K562 (cell line): ENCODE measurements around the gene SCYL1. TPM values are rescaled to one million over a fixed set of nuclear protein-coding genes. Genes with fewer than 3 reads are reported as not detected.

Source experiments
- CHD7 ChIP-seq: fragments of 200-600 bp; sonication (generic); IDR thresholded peaks from one replicate; pipeline ENCODE4 v1.6.1; 2012; ENCODE audit warnings: mild to moderate bottlenecking, low read depth, low read length, inconsistent platforms
- FOSL1 ChIP-seq: fragments of 200-800 bp; sonication (Bioruptor generic); conservative IDR thresholded peaks from 2 replicates; pipeline ENCODE4 v1.6.1; 2016; ENCODE audit warnings: missing genetic modification characterization, missing compliant biosample characterization
- GTF2A2 ChIP-seq: IDR thresholded peaks from 2 replicates; pipeline ENCODE4 v1.6.1; 2016; ENCODE audit warnings: mild to moderate bottlenecking, missing genetic modification characterization, missing compliant biosample characterization
- HLTF ChIP-seq: fragments of 450-650 bp; IDR thresholded peaks from 2 replicates; pipeline ENCODE4 v1.6.1; 2016
- MED1 ChIP-seq: sonication (generic); formaldehyde crosslinking; IDR thresholded peaks from 2 replicates; pipeline ENCODE4 v1.8.1; 2023; ENCODE audit warnings: missing genetic modification reagents, borderline replicate concordance
- NCOA4 ChIP-seq: fragments of 450-650 bp; IDR thresholded peaks from 2 replicates; pipeline ENCODE4 v1.6.1; 2018; ENCODE audit warnings: mild to moderate bottlenecking; ENCODE audit not compliant: partially characterized antibody
- NFIX ChIP-seq: fragments of 250-450 bp; sonication (Bioruptor Pico); IDR thresholded peaks from 2 replicates; pipeline ENCODE4 v1.4.0; 2020; ENCODE audit warnings: low read depth, mild to moderate bottlenecking, moderate library complexity
- NRF1 ChIP-seq, 2 experiments: fragments of 450-650 bp; IDR thresholded peaks in 1 of 2; conservative IDR thresholded peaks in 1 of 2; 2 replicates each; pipeline ENCODE4 v1.6.1; 2014; ENCODE audit warnings: mild to moderate bottlenecking in 2 of 2
- PREB ChIP-seq: sonication (generic); formaldehyde crosslinking; IDR thresholded peaks from 2 replicates; pipeline ENCODE4 v1.8.1; 2023; ENCODE audit warnings: mild to moderate bottlenecking, missing genetic modification reagents
- PRPF4 ChIP-seq: fragments of 200-400 bp; formaldehyde crosslinking; IDR thresholded peaks from one replicate; pipeline ENCODE4 v1.6.1; 2017; ENCODE audit warnings: low read length, low read depth, mild to moderate bottlenecking; ENCODE audit not compliant: insufficient read depth, poor library complexity, severe bottlenecking
- SMARCB1 ChIP-seq: IDR thresholded peaks from 2 replicates; pipeline ENCODE4 v1.6.1; 2011; ENCODE audit warnings: improper control_type of control experiment, low read depth; ENCODE audit not compliant: insufficient read length
- TEAD2 ChIP-seq: fragments of 450-650 bp; IDR thresholded peaks from 2 replicates; pipeline ENCODE4 v1.6.1; 2016; ENCODE audit warnings: missing genetic modification characterization, control low read depth, missing compliant biosample characterization
- polyA plus RNA-seq, 8 experiments: library from polyadenylated mRNA; depleted of rRNA in 4 of 8; stranded (reverse) in 5 of 8; unstranded in 3 of 8; fragments of >200 nt; fragmentation: Nextera tagmentation in 2 of 8; fragmentation: Illumina TruSeq in 1 of 8; extraction: Ambion mirVana in 2 of 8; extraction: Trizol in 1 of 8; gene quantifications; 2 replicates each; pipeline versions ENCODE4 v1.2.1 to v1.2.3, GENCODE V29; 2011 to 2014; ENCODE audit warnings: inconsistent platforms in 1 of 8, missing spikeins in 1 of 8
- total RNA-seq, 7 experiments: library from RNA; depleted of rRNA in 6 of 7; stranded (reverse); fragments of >200 nt in 6 of 7; fragmentation: Illumina TruSeq in 2 of 7; extraction: Trizol in 2 of 7; gene quantifications; 2 replicates each; pipeline versions ENCODE4 v1.2.1 to v1.2.3, GENCODE V29; 2011 to 2021; ENCODE audit warnings: low replicate concordance in 1 of 7
- TF ChIP-seq, protein P1 (sequence below): sonication (generic); formaldehyde crosslinking; IDR thresholded peaks from 2 replicates; pipeline ENCODE4 v1.8.1; 2022; ENCODE audit warnings: missing genetic modification reagents

Gene SCYL1
- total and polyA plus RNA-seq, 9 of the 15 experiments (the other 6 are each of a cell fraction or from before 2014, with no cell fraction given), result 1.9 to 145 (median 57.6) TPM

GRCh38 chr11:65524741-65525545 is at the start of gene SCYL1 (continued):
- TF ChIP-seq PREB (CRISPR knock-in tag) (no peak), HLTF (no peak), MED1 (CRISPR knock-in tag) (no peak), GTF2A2 (tag) (no peak), NCOA4 (no peak), NRF1 (conservative IDR thresholded peaks at IDR 0.05 in 1 of 2, IDR thresholded peaks at IDR 0.05 in 1 of 2) (no peak), TEAD2 (no peak), SMARCB1 (no peak), CHD7 (no peak), FOSL1 (tag) (no peak), NFIX (CRISPR knock-in tag) (no peak), PRPF4 (no peak)
- TF ChIP-seq, protein P1, sequence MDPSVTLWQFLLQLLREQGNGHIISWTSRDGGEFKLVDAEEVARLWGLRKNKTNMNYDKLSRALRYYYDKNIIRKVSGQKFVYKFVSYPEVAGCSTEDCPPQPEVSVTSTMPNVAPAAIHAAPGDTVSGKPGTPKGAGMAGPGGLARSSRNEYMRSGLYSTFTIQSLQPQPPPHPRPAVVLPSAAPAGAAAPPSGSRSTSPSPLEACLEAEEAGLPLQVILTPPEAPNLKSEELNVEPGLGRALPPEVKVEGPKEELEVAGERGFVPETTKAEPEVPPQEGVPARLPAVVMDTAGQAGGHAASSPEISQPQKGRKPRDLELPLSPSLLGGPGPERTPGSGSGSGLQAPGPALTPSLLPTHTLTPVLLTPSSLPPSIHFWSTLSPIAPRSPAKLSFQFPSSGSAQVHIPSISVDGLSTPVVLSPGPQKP, result no peak
